ENCODE measurements around the gene RASSF10.

The RASSF10 gene

DNA sequence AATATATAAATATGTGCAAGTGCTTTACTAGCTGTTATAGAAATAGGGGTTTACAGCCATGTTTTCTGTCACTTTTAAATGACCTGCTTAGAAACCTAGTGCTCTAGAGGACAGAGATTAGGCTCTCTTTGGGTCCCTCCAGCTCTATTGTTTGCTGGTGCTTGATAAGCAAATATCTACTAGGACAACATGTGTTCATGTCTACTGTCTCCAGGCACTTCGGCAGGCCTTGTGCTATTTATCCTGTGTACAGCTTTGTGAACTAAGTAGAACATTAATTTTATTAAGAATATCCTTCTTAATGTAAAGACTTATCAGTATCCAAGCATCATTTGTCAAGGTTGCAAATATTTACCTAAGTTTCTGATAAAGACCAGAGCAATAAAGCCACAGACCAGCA lies 11.9 kb upstream of the RASSF10 start:
- Histone ChIP-seq H3K27me3 (ENCODE audit: low read depth, low read length) (no peaks in the 10 kb centered on the region), H3K79me2 (ENCODE audit: low read length) (no peaks in the 10 kb centered on the region), H3K36me3 (replicated peaks; ENCODE audit: low read depth, low read length) (no peaks in the 10 kb centered on the region), H3K27ac (ENCODE audit: low read length) (no peak overlapping the region), H3K9ac (ENCODE audit: low read length) (no peak overlapping the region), H3K4me1 (ENCODE audit: low read length) (peaks cover 19% of the 10 kb centered on the region), H2AFZ (ENCODE audit: low read depth, low read length) (no peak overlapping the region), H3K4me2 (ENCODE audit: low read length) (no peak overlapping the region), H4K20me1 (ENCODE audit: insufficient read depth, low read length) (no peaks in the 10 kb centered on the region), H3K4me3 (ENCODE audit: low read length) (no peak overlapping the region), H3K9me3 (ENCODE audit: insufficient read depth, low read length) (no peaks in the 10 kb centered on the region)
- TF ChIP-seq, protein P1, sequence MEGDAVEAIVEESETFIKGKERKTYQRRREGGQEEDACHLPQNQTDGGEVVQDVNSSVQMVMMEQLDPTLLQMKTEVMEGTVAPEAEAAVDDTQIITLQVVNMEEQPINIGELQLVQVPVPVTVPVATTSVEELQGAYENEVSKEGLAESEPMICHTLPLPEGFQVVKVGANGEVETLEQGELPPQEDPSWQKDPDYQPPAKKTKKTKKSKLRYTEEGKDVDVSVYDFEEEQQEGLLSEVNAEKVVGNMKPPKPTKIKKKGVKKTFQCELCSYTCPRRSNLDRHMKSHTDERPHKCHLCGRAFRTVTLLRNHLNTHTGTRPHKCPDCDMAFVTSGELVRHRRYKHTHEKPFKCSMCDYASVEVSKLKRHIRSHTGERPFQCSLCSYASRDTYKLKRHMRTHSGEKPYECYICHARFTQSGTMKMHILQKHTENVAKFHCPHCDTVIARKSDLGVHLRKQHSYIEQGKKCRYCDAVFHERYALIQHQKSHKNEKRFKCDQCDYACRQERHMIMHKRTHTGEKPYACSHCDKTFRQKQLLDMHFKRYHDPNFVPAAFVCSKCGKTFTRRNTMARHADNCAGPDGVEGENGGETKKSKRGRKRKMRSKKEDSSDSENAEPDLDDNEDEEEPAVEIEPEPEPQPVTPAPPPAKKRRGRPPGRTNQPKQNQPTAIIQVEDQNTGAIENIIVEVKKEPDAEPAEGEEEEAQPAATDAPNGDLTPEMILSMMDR (IDR thresholded peaks at IDR 0.05; ENCODE audit: low read depth, low read length): no peak
- TF ChIP-seq EZH2phosphoT487 (IDR thresholded peaks at IDR 0.05; ENCODE audit: low read depth): no peak

- no peak overlapping the region for H3K27ac ChIP-seq (ENCODE audit: low read length)
- TF ChIP-seq EZH2phosphoT487 (IDR thresholded peaks at IDR 0.05; ENCODE audit: low read depth): no peak
- TF ChIP-seq, protein P1 (IDR thresholded peaks at IDR 0.05; ENCODE audit: low read depth, low read length): no peak
- no peaks in the 10 kb centered on the region for H3K36me3 ChIP-seq (replicated peaks; ENCODE audit: low read depth, low read length)
- no peak overlapping the region for H3K9ac ChIP-seq (ENCODE audit: low read length)
- no peaks in the 10 kb centered on the region for H3K9me3 ChIP-seq (ENCODE audit: insufficient read depth, low read length)
- no peak overlapping the region for H3K4me3 ChIP-seq (ENCODE audit: low read length)
- no peaks in the 10 kb centered on the region for H3K27me3 ChIP-seq (ENCODE audit: low read depth, low read length)
- H3K4me2 ChIP-seq (ENCODE audit: low read length): no peak overlapping the region
- no peak overlapping the region for H2AFZ ChIP-seq (ENCODE audit: low read depth, low read length)
- peaks cover 19% of the 10 kb centered on the region for H3K4me1 ChIP-seq (ENCODE audit: low read length)
- no peaks in the 10 kb centered on the region for H3K79me2 ChIP-seq (ENCODE audit: low read length)
- no peaks in the 10 kb centered on the region for H4K20me1 ChIP-seq (ENCODE audit: insufficient read depth, low read length)
These were observed 10.8 kb upstream of the RASSF10 start for GRCh38 chr11:12998336-12998735.

- H2AFZ ChIP-seq (ENCODE audit: low read depth, low read length): no peak overlapping the region
- no peaks in the 10 kb centered on the region for H3K9me3 ChIP-seq (ENCODE audit: insufficient read depth, low read length)
- H3K4me1 ChIP-seq (ENCODE audit: low read length): peaks cover 15% of the 10 kb centered on the region
- H3K9ac ChIP-seq (ENCODE audit: low read length): no peak overlapping the region
- H3K27me3 ChIP-seq (ENCODE audit: low read depth, low read length): no peaks in the 10 kb centered on the region
- H4K20me1 ChIP-seq (ENCODE audit: insufficient read depth, low read length): no peaks in the 10 kb centered on the region
- no peak for TF ChIP-seq EZH2phosphoT487 (IDR thresholded peaks at IDR 0.05; ENCODE audit: low read depth)
- TF ChIP-seq, protein P1 (IDR thresholded peaks at IDR 0.05; ENCODE audit: low read depth, low read length): no peak
- no peaks in the 10 kb centered on the region for H3K79me2 ChIP-seq (ENCODE audit: low read length)
- no peak overlapping the region for H3K27ac ChIP-seq (ENCODE audit: low read length)
- H3K4me3 ChIP-seq (ENCODE audit: low read length): no peak overlapping the region
- no peaks in the 10 kb centered on the region for H3K36me3 ChIP-seq (replicated peaks; ENCODE audit: low read depth, low read length)
- no peak overlapping the region for H3K4me2 ChIP-seq (ENCODE audit: low read length)
These were observed 9.5 kb upstream of the RASSF10 start for GRCh38 chr11:12999597-12999996.

DNA sequence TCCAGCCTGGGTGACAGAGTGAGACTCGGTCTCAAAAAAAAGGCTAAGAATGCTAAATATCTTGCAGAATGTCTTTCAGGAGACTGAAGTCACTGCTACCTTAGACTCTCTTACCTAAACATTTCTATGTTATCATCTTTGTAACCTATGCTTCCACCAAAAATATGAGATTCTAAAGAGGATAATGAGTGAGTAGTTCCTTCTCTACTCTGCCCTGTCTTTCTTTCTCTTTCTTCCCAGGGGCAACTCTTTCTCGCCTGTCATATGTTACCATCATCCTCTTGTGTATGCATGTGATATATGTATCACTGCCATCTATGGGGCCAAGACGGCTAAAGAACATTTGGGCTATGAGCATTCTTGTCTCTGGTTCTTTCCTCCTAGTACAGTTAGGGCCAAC lies 9.0 kb upstream of the RASSF10 start:
- Histone ChIP-seq H3K4me1 (ENCODE audit: low read length) (peaks cover 13% of the 10 kb centered on the region), H3K4me2 (ENCODE audit: low read length) (peak overlapping the region; percentile 63), H3K79me2 (ENCODE audit: low read length) (no peaks in the 10 kb centered on the region), H2AFZ (ENCODE audit: low read depth, low read length) (no peak overlapping the region), H3K27ac (ENCODE audit: low read length) (no peak overlapping the region), H3K27me3 (ENCODE audit: low read depth, low read length) (no peaks in the 10 kb centered on the region), H4K20me1 (ENCODE audit: insufficient read depth, low read length) (no peaks in the 10 kb centered on the region), H3K36me3 (replicated peaks; ENCODE audit: low read depth, low read length) (no peaks in the 10 kb centered on the region), H3K9me3 (ENCODE audit: insufficient read depth, low read length) (no peaks in the 10 kb centered on the region), H3K4me3 (ENCODE audit: low read length) (peak overlapping the region; percentile 32; the same call in 1 of the 2 replicates), H3K9ac (ENCODE audit: low read length) (no peak overlapping the region)
- TF ChIP-seq, protein P1 (IDR thresholded peaks at IDR 0.05; ENCODE audit: low read depth, low read length): no peak
- TF ChIP-seq EZH2phosphoT487 (IDR thresholded peaks at IDR 0.05; ENCODE audit: low read depth): no peak
